H1 (cell line): Measurements from ENCODE around the gene TGM5. TPM values are rescaled to one million over a fixed set of nuclear protein-coding genes. Genes with fewer than 3 reads are reported as not detected.

ENCODE experiments used
- CTCF ChIA-PET: fragments of 300-600 bp; sonication (Branson Sonifier 250); formaldehyde crosslinking; loops from one replicate; lab custom pipeline; 2021; ENCODE audit not compliant: partially characterized antibody; lab: Charles Lee
- POLR2A ChIA-PET: fragments of 300-600 bp; sonication (Branson Sonifier 250); formaldehyde crosslinking; loops from one replicate; lab custom pipeline; 2021; ENCODE audit warnings: inconsistent platforms; ENCODE audit not compliant: partially characterized antibody; lab: Charles Lee
- DNase-seq, 2 experiments: peaks; one replicate each; pipeline versions ENCODE4 v3.0.0 to v3.0.0-alpha.2; 2010 to 2022; ENCODE audit warnings: low spot score in 2 of 2, low read depth in 1 of 2, mixed read lengths in 1 of 2
- FAIRE-seq: peaks from 2 replicates; lab custom pipeline; 2011; peaks lifted over from hg19 to GRCh38; lab: Jason Lieb, UNC
- H2AFZ ChIP-seq: 2 replicates; pipeline ENCODE4 v1.8.1; 2012; ENCODE audit warnings: low read length, inconsistent platforms
- H2AK5ac ChIP-seq: 2 replicates; pipeline ENCODE4 v1.6.1; 2013; ENCODE audit warnings: low read depth, low read length
- H2BK120ac ChIP-seq: replicated peaks from 2 replicates; pipeline ENCODE3; 2013; ENCODE audit warnings: low read depth, low read length, inconsistent platforms
- H2BK12ac ChIP-seq: 2 replicates; pipeline ENCODE4 v1.6.1; 2013; ENCODE audit warnings: low read depth, low read length
- H2BK15ac ChIP-seq: 2 replicates; pipeline ENCODE4 v1.6.1; 2013; ENCODE audit warnings: low read length
- H2BK20ac ChIP-seq: 2 replicates; pipeline ENCODE4 v1.6.1; 2013; ENCODE audit warnings: low read length
- H2BK5ac ChIP-seq: 2 replicates; pipeline ENCODE4 v1.6.1; 2013; ENCODE audit warnings: low read depth, low read length
- H3K14ac ChIP-seq: 2 replicates; pipeline ENCODE4 v1.6.1; 2013; ENCODE audit warnings: inconsistent platforms; ENCODE audit not compliant: insufficient read length
- H3K18ac ChIP-seq: 2 replicates; pipeline ENCODE4 v1.6.1; 2013; ENCODE audit warnings: low read length; ENCODE audit errors: extremely low read depth
- H3K23ac ChIP-seq: 2 replicates; pipeline ENCODE4 v1.6.1; 2013; ENCODE audit warnings: inconsistent platforms; ENCODE audit not compliant: insufficient read length
- H3K23me2 ChIP-seq: 2 replicates; pipeline ENCODE4 v1.6.1; 2013; ENCODE audit warnings: low read depth, low read length
- H3K27ac ChIP-seq: 2 replicates; pipeline ENCODE4 v1.6.1; 2011; ENCODE audit warnings: low read depth, low read length, inconsistent platforms
- H3K27me3 ChIP-seq, 4 experiments: replicated peaks in 1 of 4; 1 replicate in 1 of 4; 2 replicates in 3 of 4; pipeline versions ENCODE4 v1.6.1 to v1.8.1; 2011 to 2013; ENCODE audit warnings: low read length in 3 of 4, mild to moderate bottlenecking in 3 of 4, inconsistent platforms in 2 of 4, mixed read lengths in 2 of 4, moderate library complexity in 1 of 4; ENCODE audit not compliant: control insufficient read depth in 3 of 4, insufficient read depth in 3 of 4; ENCODE audit errors: extremely low read depth in 1 of 4
- H3K36me3 ChIP-seq, 4 experiments: 2 replicates each; pipeline versions ENCODE4 v1.6.1 to v1.8.1; 2011 to 2013; ENCODE audit warnings: mild to moderate bottlenecking in 4 of 4, low read length in 3 of 4, moderate library complexity in 2 of 4, control low read depth in 1 of 4, inconsistent platforms in 1 of 4; ENCODE audit not compliant: insufficient read depth in 4 of 4, control insufficient read depth in 2 of 4
- H3K4ac ChIP-seq: replicated peaks from 2 replicates; pipeline ENCODE3; 2013; ENCODE audit warnings: low read length, low read depth, mixed read lengths, inconsistent platforms; ENCODE audit not compliant: insufficient read length
- H3K4me1 ChIP-seq, 4 experiments: replicated peaks in 1 of 4; 1 replicate in 1 of 4; 2 replicates in 3 of 4; pipeline versions ENCODE4 v1.6.1 to v1.8.1; 2011 to 2013; ENCODE audit warnings: low read length in 3 of 4, inconsistent platforms in 2 of 4, mixed read lengths in 1 of 4; ENCODE audit not compliant: insufficient read depth in 4 of 4, control insufficient read depth in 3 of 4
- H3K4me2 ChIP-seq, 2 experiments: 2 replicates each; pipeline versions ENCODE4 v1.6.1 to v1.8.1; 2011 to 2013; ENCODE audit warnings: low read depth in 2 of 2, low read length in 2 of 2, control low read depth in 1 of 2, inconsistent platforms in 1 of 2, mild to moderate bottlenecking in 1 of 2; ENCODE audit not compliant: insufficient read depth in 1 of 2
- H3K4me3 ChIP-seq, 4 experiments: fragments of 200-600, 300-600 bp in 1 of 4; sonication (generic), shearing (Covaris generic), sonication (Bioruptor Twin) in 1 of 4; 2 replicates each; pipeline versions ENCODE4 v1.5.1 to v1.8.1; 2011 to 2016; ENCODE audit warnings: low read length in 4 of 4, low read depth in 3 of 4, control low read depth in 2 of 4, inconsistent platforms in 2 of 4, mild to moderate bottlenecking in 2 of 4, mixed read lengths in 1 of 4, moderate library complexity in 1 of 4; ENCODE audit not compliant: insufficient read depth in 2 of 4; ENCODE audit errors: extremely low read depth in 1 of 4
- H3K56ac ChIP-seq: replicated peaks from 2 replicates; pipeline ENCODE3; 2013; ENCODE audit warnings: low read depth, mild to moderate bottlenecking, mixed read lengths, low read length, inconsistent platforms; ENCODE audit not compliant: insufficient read length
- H3K79me1 ChIP-seq: 2 replicates; pipeline ENCODE4 v1.6.1; 2013; ENCODE audit warnings: low read depth, low read length, control low read depth
- H3K79me2 ChIP-seq, 2 experiments: 2 replicates each; pipeline versions ENCODE4 v1.6.1 to v1.8.1; 2012 to 2013; ENCODE audit warnings: low read length in 2 of 2, mild to moderate bottlenecking in 2 of 2, inconsistent platforms in 1 of 2; ENCODE audit not compliant: insufficient read depth in 2 of 2, control insufficient read depth in 1 of 2
- H3K9ac ChIP-seq, 4 experiments: replicated peaks in 1 of 4; 1 replicate in 1 of 4; 2 replicates in 3 of 4; pipeline versions ENCODE4 v1.6.1 to v1.8.1; 2011 to 2013; ENCODE audit warnings: low read depth in 3 of 4, low read length in 3 of 4, control low read depth in 2 of 4, mild to moderate bottlenecking in 2 of 4, moderate library complexity in 2 of 4, inconsistent platforms in 1 of 4; ENCODE audit errors: extremely low read depth in 1 of 4
- H3K9me3 ChIP-seq, 2 experiments: 2 replicates each; pipeline versions ENCODE4 v1.6.1 to v1.8.1; 2012 to 2013; ENCODE audit warnings: mild to moderate bottlenecking in 2 of 2, moderate library complexity in 2 of 2, control low read depth in 1 of 2, inconsistent platforms in 1 of 2, low read depth in 1 of 2, low read length in 1 of 2, mixed read lengths in 1 of 2; ENCODE audit not compliant: insufficient read depth in 2 of 2
- H4K20me1 ChIP-seq, 2 experiments: replicated peaks in 1 of 2; 2 replicates each; pipeline versions ENCODE3 to v1.8.1; 2011 to 2013; ENCODE audit warnings: inconsistent platforms in 2 of 2, low read length in 2 of 2, mild to moderate bottlenecking in 1 of 2; ENCODE audit not compliant: insufficient read depth in 2 of 2, control insufficient read depth in 1 of 2
- H4K5ac ChIP-seq: 2 replicates; pipeline ENCODE4 v1.6.1; 2013; ENCODE audit warnings: low read length, low read depth, mixed read lengths, inconsistent platforms; ENCODE audit not compliant: insufficient read length
- H4K8ac ChIP-seq: 2 replicates; pipeline ENCODE4 v1.8.0; 2013; ENCODE audit warnings: mild to moderate bottlenecking, moderate library complexity, low read length, inconsistent platforms; ENCODE audit not compliant: insufficient read depth; ENCODE audit errors: extremely low read depth
- H4K91ac ChIP-seq: replicated peaks from 2 replicates; pipeline ENCODE3; 2013; ENCODE audit warnings: low read length, mixed read lengths, inconsistent platforms; ENCODE audit not compliant: insufficient read length
- BACH1 ChIP-seq: IDR thresholded peaks from 2 replicates; pipeline ENCODE4 v1.6.1; 2012; ENCODE audit warnings: low read length, improper control_type of control experiment
- FOSL1 ChIP-seq: IDR thresholded peaks from 2 replicates; pipeline ENCODE4 v1.6.1; 2011; ENCODE audit warnings: mild to moderate bottlenecking, low read depth, low read length, moderate library complexity; ENCODE audit not compliant: insufficient read depth
- JUN ChIP-seq: IDR thresholded peaks from 2 replicates; pipeline ENCODE4 v1.6.1; 2011; ENCODE audit warnings: low read depth, mild to moderate bottlenecking, improper control_type of control experiment, low read length
- RFX5 ChIP-seq: IDR thresholded peaks from 2 replicates; pipeline ENCODE4 v1.6.1; 2011; ENCODE audit warnings: low read depth, low read length, improper control_type of control experiment, borderline replicate concordance
- SAP30 ChIP-seq: fragments of 300-600 bp; sonication (generic); IDR thresholded peaks from 2 replicates; pipeline ENCODE4 v1.7.1; 2012; ENCODE audit warnings: low read length, moderate library complexity, mild to moderate bottlenecking, inconsistent platforms; ENCODE audit not compliant: insufficient read depth, insufficient replicate concordance
- WGBS, 2 experiments: shearing (Covaris generic) in 1 of 2; methylation state at CpG; one replicate each; pipeline versions ENCODE4 v1.1.6 to v1.1.7; 2013 to 2015; ENCODE audit warnings: low lambda C conversion rate in 2 of 2, mixed read lengths in 2 of 2, inconsistent platforms in 1 of 2, low coverage in 1 of 2, missing lambda C conversion rate in 1 of 2; ENCODE audit not compliant: insufficient replicate concordance in 2 of 2, insufficient coverage in 1 of 2, insufficient read length in 1 of 2; ENCODE audit errors: extremely low coverage in 1 of 2, missing lambda C conversion rate in 1 of 2; 5-methylcytosine and 5-hydroxymethylcytosine counted together
- polyA plus RNA-seq, 7 experiments: library from polyadenylated mRNA; depleted of rRNA in 3 of 7; stranded (reverse) in 5 of 7; unstranded in 2 of 7; fragments of >200 nt in 5 of 7; fragments of 200-250 nt in 2 of 7; gene quantifications; 1 replicate in 5 of 7; 2 replicates in 1 of 7; 4 replicates in 1 of 7; pipeline versions ENCODE4 v1.2.1 to v1.2.3, GENCODE V29; 2011 to 2013; ENCODE audit warnings: missing spikeins in 2 of 7, mixed read lengths in 2 of 7
- total RNA-seq: library from RNA; stranded (reverse); fragmentation: NEBNext Ultra II Directional; extraction: Animal tissue kit (Norgen Biotek cat#: 25700); gene quantifications from 2 replicates; pipeline ENCODE4 v1.2.1, GENCODE V29; 2021
- TF ChIP-seq, protein P1 (sequence below): IDR thresholded peaks from 2 replicates; pipeline ENCODE4 v1.6.1; 2011; ENCODE audit warnings: low read depth, mild to moderate bottlenecking, low read length; ENCODE audit not compliant: insufficient read depth

The TGM5 gene
- total and polyA plus RNA-seq, 2 of the 8 experiments (the other 6 are each of a cell fraction or from before 2014, with no cell fraction given): not detected

DNA sequence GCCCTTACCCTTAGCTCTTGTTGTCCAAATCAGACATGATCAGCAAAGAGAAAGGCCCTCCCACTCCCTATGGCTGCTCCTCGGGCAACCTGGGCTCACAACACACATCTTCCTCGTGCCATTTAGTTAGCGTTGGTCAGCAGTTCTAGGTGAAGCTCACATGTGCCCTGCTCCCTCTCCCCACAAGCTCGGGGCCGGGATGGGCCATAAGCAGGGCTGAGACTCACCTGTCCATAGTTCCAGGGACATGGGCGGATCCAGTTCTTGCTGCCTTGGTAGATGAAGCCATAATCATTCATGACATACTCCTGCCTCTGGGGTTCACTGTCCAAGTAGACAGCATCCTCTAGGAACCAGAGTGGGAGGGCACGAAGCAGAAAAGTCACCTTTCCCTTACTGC, 10.4 kb downstream of the TGM5 start:
- Histone ChIP-seq H3K9me3 (no peaks in the 10 kb centered on the region), H3K4me3 (no peak overlapping the region), H3K79me1 (no peaks in the 10 kb centered on the region), H3K23ac (no peak overlapping the region), H4K91ac (no peak overlapping the region), H3K18ac (no peak overlapping the region), H3K4ac (no peak overlapping the region), H3K9ac (no peak overlapping the region), H3K14ac (no peak overlapping the region), H3K4me2 (no peak overlapping the region), H2BK5ac (no peak overlapping the region), H4K20me1 (no peaks in the 10 kb centered on the region), H2BK20ac (no peak overlapping the region), H2AK5ac (no peak overlapping the region), H3K4me1 (no peaks in the 10 kb centered on the region), H2AFZ (no peak overlapping the region), H3K56ac (no peak overlapping the region), H3K27me3 (no peaks in the 10 kb centered on the region; a peak in 1 of 7 replicates), H3K79me2 (no peaks in the 10 kb centered on the region), H2BK12ac (no peak overlapping the region), H3K27ac (no peak overlapping the region), H2BK15ac (no peak overlapping the region), H3K23me2 (no peaks in the 10 kb centered on the region; the same call in 1 of the 2 replicates), H4K8ac (no peak overlapping the region), H2BK120ac (no peak overlapping the region), H3K36me3 (no peaks in the 10 kb centered on the region), H4K5ac (no peak overlapping the region)
- 87% methylated on average over 7 of the region's 7 CpGs; no CpG with 5 or more reads in 1 of the 2 experiments for WGBS, 2 experiments
- POLR2A ChIA-PET: interaction anchor here (0.9 kb wide), 1 partner anchor 29 kb away, joined by 3 read pairs; no protein-coding TSS in a partner anchor
- FAIRE-seq (no peak), DNase-seq (no peak)
- CTCF ChIA-PET: interaction anchor here (0.7 to 1.4 kb wide), 3 partner anchors 12 to 161 kb away, joined by 3 to 8 read pairs (median 3); no protein-coding TSS in a partner anchor
- TF ChIP-seq BACH1 (no peak), JUN (no peak), SAP30 (no peak), FOSL1 (no peak), RFX5 (no peak)
- TF ChIP-seq, protein P1, sequence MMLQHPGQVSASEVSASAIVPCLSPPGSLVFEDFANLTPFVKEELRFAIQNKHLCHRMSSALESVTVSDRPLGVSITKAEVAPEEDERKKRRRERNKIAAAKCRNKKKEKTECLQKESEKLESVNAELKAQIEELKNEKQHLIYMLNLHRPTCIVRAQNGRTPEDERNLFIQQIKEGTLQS: no peak
